Sigmoid colon (tissue), 4 donors: ENCODE measurements around the gene TP53I11.

Experiments
- EP300 ChIP-seq, 4 donors: sonication (generic); formaldehyde crosslinking; IDR thresholded peaks; one replicate each; pipeline ENCODE4 v1.6.1; 2017; ENCODE audit warnings: antibody characterized with exemption in 4 of 4
- POLR2A ChIP-seq, 2 donors: fragments of 450-650 bp; IDR thresholded peaks; one replicate each; pipeline ENCODE4 v1.6.1; 2016; ENCODE audit warnings: antibody characterized with exemption in 2 of 2, mild to moderate bottlenecking in 2 of 2, moderate library complexity in 2 of 2
- TF ChIP-seq, protein P1 (sequence below), 4 experiments: fragments of 450-650 bp in 3 of 4; fragments of 200-600 bp in 1 of 4; IDR thresholded peaks; one replicate each; pipeline ENCODE4 v1.5.1; 2016 to 2019; ENCODE audit warnings: antibody characterized with exemption in 4 of 4, mild to moderate bottlenecking in 3 of 4, moderate library complexity in 2 of 4

DNA sequence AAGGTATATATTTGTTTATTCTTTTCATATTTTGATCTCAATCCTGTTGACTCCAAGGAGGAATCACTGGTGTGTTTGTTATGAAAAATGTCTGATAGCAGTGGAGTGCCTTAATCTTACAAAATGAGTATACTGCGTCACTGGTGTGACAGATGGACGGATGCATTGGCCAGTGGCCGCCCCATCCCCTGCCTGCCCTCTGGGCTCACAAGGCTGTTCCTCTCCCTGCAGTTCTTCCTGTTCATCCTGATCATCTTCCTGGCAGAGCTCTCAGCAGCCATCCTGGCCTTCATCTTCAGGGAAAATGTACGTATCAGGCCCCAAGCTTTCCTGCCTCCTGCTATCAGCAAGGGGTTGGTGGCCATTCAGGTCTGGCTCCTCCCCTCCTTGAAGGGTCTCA is 32.9 kb downstream of the TP53I11 start:
- TF ChIP-seq, protein P1, sequence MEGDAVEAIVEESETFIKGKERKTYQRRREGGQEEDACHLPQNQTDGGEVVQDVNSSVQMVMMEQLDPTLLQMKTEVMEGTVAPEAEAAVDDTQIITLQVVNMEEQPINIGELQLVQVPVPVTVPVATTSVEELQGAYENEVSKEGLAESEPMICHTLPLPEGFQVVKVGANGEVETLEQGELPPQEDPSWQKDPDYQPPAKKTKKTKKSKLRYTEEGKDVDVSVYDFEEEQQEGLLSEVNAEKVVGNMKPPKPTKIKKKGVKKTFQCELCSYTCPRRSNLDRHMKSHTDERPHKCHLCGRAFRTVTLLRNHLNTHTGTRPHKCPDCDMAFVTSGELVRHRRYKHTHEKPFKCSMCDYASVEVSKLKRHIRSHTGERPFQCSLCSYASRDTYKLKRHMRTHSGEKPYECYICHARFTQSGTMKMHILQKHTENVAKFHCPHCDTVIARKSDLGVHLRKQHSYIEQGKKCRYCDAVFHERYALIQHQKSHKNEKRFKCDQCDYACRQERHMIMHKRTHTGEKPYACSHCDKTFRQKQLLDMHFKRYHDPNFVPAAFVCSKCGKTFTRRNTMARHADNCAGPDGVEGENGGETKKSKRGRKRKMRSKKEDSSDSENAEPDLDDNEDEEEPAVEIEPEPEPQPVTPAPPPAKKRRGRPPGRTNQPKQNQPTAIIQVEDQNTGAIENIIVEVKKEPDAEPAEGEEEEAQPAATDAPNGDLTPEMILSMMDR (IDR thresholded peaks at IDR 0.05), result no peak
- TF ChIP-seq EP300 (IDR thresholded peaks at IDR 0.05), result no peak
- no peak for TF ChIP-seq POLR2A (IDR thresholded peaks at IDR 0.05)
